GM23338 (cell line): ENCODE results near the gene CES1. TPM values are rescaled to one million over a fixed set of nuclear protein-coding genes. Genes with fewer than 3 reads are reported as not detected.

Source experiments
- ATAC-seq: fragments of 200-7000 bp; cut with Tn5 transposase; 3 replicates; pipeline ENCODE4 v1.9.1; 2020
- DNase-seq: peaks from one replicate; pipeline ENCODE4 v3.0.0-alpha.2; 2015; ENCODE audit warnings: low spot score
- H2AFZ ChIP-seq: fragments of 200-600 bp; sonication (generic); 2 replicates; pipeline ENCODE4 v1.8.0; 2016; ENCODE audit warnings: antibody characterized with exemption, mild to moderate bottlenecking, moderate library complexity
- H3F3A ChIP-seq: fragments of 200-600 bp; sonication (generic); replicated peaks from 2 replicates; pipeline ENCODE4 v1.8.0; 2017; ENCODE audit warnings: antibody characterized with exemption, mixed run types, low read depth
- H3K27ac ChIP-seq: fragments of 200-600 bp; sonication (generic); 2 replicates; pipeline ENCODE4 v1.6.1; 2016; ENCODE audit warnings: low read depth
- H3K27me3 ChIP-seq: fragments of 200-600 bp; sonication (generic); 2 replicates; pipeline ENCODE4 v1.8.0; 2016; ENCODE audit warnings: mild to moderate bottlenecking, mixed run types, moderate library complexity; ENCODE audit not compliant: insufficient read depth
- H3K36me3 ChIP-seq: fragments of 200-600 bp; sonication (generic); 2 replicates; pipeline ENCODE4 v1.8.0; 2016; ENCODE audit warnings: mild to moderate bottlenecking; ENCODE audit not compliant: insufficient read depth
- H3K4me1 ChIP-seq: fragments of 200-600 bp; sonication (generic); 2 replicates; pipeline ENCODE4 v1.8.0; 2016; ENCODE audit warnings: mild to moderate bottlenecking, moderate library complexity; ENCODE audit not compliant: insufficient read depth
- H3K4me2 ChIP-seq: fragments of 200-600 bp; sonication (generic); 2 replicates; pipeline ENCODE4 v1.7.1; 2017; ENCODE audit warnings: mixed run types
- H3K4me3 ChIP-seq: fragments of 200-600 bp; sonication (generic); 2 replicates; pipeline ENCODE4 v1.6.1; 2016; ENCODE audit warnings: mixed run types
- H3K79me2 ChIP-seq: fragments of 200-600 bp; sonication (generic); replicated peaks from 2 replicates; pipeline ENCODE4 v1.8.0; 2017; ENCODE audit warnings: mild to moderate bottlenecking; ENCODE audit not compliant: insufficient read depth
- H3K9me2 ChIP-seq: fragments of 200-600 bp; sonication (generic); 2 replicates; pipeline ENCODE4 v1.8.0; 2017; ENCODE audit not compliant: insufficient read depth
- H4K20me1 ChIP-seq: fragments of 200-600 bp; sonication (generic); replicated peaks from 2 replicates; pipeline ENCODE4 v1.8.0; 2017; ENCODE audit warnings: mild to moderate bottlenecking; ENCODE audit not compliant: insufficient read depth
- H3K27ac Mint-ChIP-seq: 2 replicates; pipeline ENCODE4 v1.8.0; 2020; ENCODE audit warnings: inconsistent platforms, mild to moderate bottlenecking, moderate library complexity, mixed read lengths
- H3K27me3 Mint-ChIP-seq: 3 replicates; pipeline ENCODE4 v1.8.0; 2022; ENCODE audit warnings: low read depth, mild to moderate bottlenecking, moderate library complexity, mixed read lengths, inconsistent platforms; ENCODE audit not compliant: insufficient read depth, poor library complexity
- H3K36me3 Mint-ChIP-seq: 3 replicates; pipeline ENCODE4 v1.8.0; 2021; ENCODE audit warnings: low read depth, mild to moderate bottlenecking, inconsistent platforms, moderate library complexity, mixed read lengths
- H3K4me1 Mint-ChIP-seq: 3 replicates; pipeline ENCODE4 v1.8.0; 2020; ENCODE audit warnings: mild to moderate bottlenecking, inconsistent platforms, mixed read lengths
- H3K4me3 Mint-ChIP-seq: 3 replicates; pipeline ENCODE4 v1.8.0; 2021; ENCODE audit warnings: moderate library complexity, mild to moderate bottlenecking, inconsistent platforms, mixed read lengths
- H3K9me3 Mint-ChIP-seq: 3 replicates; pipeline ENCODE4 v1.8.0; 2020; ENCODE audit warnings: moderate library complexity, mild to moderate bottlenecking, inconsistent platforms, mixed read lengths
- CTCF ChIP-seq, 2 experiments: fragments of 200-600 bp in 1 of 2; sonication (generic) in 1 of 2; conservative IDR thresholded peaks; 2 replicates each; pipeline versions ENCODE4 v1.5.1 to v1.6.1; 2016 to 2017; ENCODE audit warnings: antibody characterized with exemption in 2 of 2, low read depth in 2 of 2, mild to moderate bottlenecking in 2 of 2, moderate library complexity in 1 of 2
- EZH2phosphoT487 ChIP-seq: fragments of 200-600 bp; sonication (generic); IDR thresholded peaks from one replicate; pipeline ENCODE4 v1.8.1; 2018; ENCODE audit warnings: antibody characterized with exemption; ENCODE audit not compliant: unreplicated experiment
- NANOG ChIP-seq: IDR thresholded peaks from 2 replicates; pipeline ENCODE4 v1.6.1; 2016; ENCODE audit warnings: antibody characterized with exemption, borderline replicate concordance
- REST ChIP-seq: IDR thresholded peaks from one replicate; pipeline ENCODE4 v1.6.1; 2018; ENCODE audit warnings: antibody characterized with exemption; ENCODE audit not compliant: unreplicated experiment
- ZNF462 ChIP-seq: fragments of 250-450 bp; sonication (Bioruptor Pico); IDR thresholded peaks from 2 replicates; pipeline ENCODE4 v1.5.0; 2020; ENCODE audit warnings: mild to moderate bottlenecking, moderate library complexity
- polyA plus RNA-seq: library from polyadenylated mRNA; unstranded; fragments of >200 nt; fragmentation: Nextera tagmentation; extraction: Ambion mirVana; gene quantifications from 2 replicates; pipeline ENCODE4 v1.2.1, GENCODE V29; 2016
- total RNA-seq: library from RNA; depleted of rRNA; stranded (reverse); fragments of >200 nt; shearing (Covaris generic); gene quantifications from 2 replicates; pipeline ENCODE4 v1.2.3, GENCODE V29; 2014

CES1 gene
- total and polyA plus RNA-seq, 2 experiments from 2014 or later: 1.5 TPM; not detected in 1

- Histone ChIP-seq H3K4me3 (no peak overlapping the region), H3K4me1 (no peaks in the 10 kb centered on the region), H2AFZ (peak overlapping the region; percentile 89; the same call in 1 of the 2 replicates), H3K79me2 (no peaks in the 10 kb centered on the region), H3K9me2 (no peaks in the 10 kb centered on the region), H3K36me3 (no peaks in the 10 kb centered on the region), H3K27ac (no peak overlapping the region), H3K4me2 (no peak overlapping the region), H3F3A (no peaks in the 10 kb centered on the region), H4K20me1 (no peaks in the 10 kb centered on the region), H3K27me3 (no peaks in the 10 kb centered on the region)
- Mint-ChIP-seq H3K27ac (peak overlapping the region; percentile 58), H3K4me3 (no peak overlapping the region), H3K27me3 (peaks cover 4% of the 10 kb centered on the region), H3K9me3 (no peaks in the 10 kb centered on the region), H3K36me3 (no peaks in the 10 kb centered on the region), H3K4me1 (peaks cover 4% of the 10 kb centered on the region; the same call in 2 of the 3 replicates)
- TF ChIP-seq CTCF (conservative IDR thresholded peaks at IDR 0.05; ENCODE audit: low read depth in 2 of 2) (no peak), NANOG (no peak), ZNF462 (CRISPR knock-in tag) (no peak), REST (no peak), EZH2phosphoT487 (no peak)
- ATAC-seq (no peak), DNase-seq (no peak)
Observed at GRCh38 chr16:55846598-55847346, 13.9 kb upstream of the CES1 start.
